Activated naive CD8-positive, alpha-beta T cell (primary cell): Measurements from ENCODE around the gene VSTM2B.

Experiments
- H3K27ac Mint-ChIP-seq: one replicate; pipeline ENCODE4 v1.8.0; 2021; ENCODE audit warnings: mixed read lengths
- H3K27me3 Mint-ChIP-seq: one replicate; pipeline ENCODE4 v1.8.0; 2021; ENCODE audit warnings: mixed read lengths
- H3K36me3 Mint-ChIP-seq: one replicate; pipeline ENCODE4 v1.8.0; 2021; ENCODE audit warnings: mixed read lengths
- H3K4me1 Mint-ChIP-seq: one replicate; pipeline ENCODE4 v1.8.0; 2021; ENCODE audit warnings: low read depth, mixed read lengths
- H3K4me3 Mint-ChIP-seq: one replicate; pipeline ENCODE4 v1.8.0; 2021; ENCODE audit warnings: mild to moderate bottlenecking, mixed read lengths
- H3K9me3 Mint-ChIP-seq: one replicate; pipeline ENCODE4 v1.8.0; 2021; ENCODE audit warnings: low read depth, mixed read lengths

The VSTM2B gene

GRCh38 chr19:29503785-29504184, 22.0 kb upstream of the VSTM2B start:
- H3K27me3 Mint-ChIP-seq: peaks cover 10% of the 10 kb centered on the region
- H3K27ac Mint-ChIP-seq: no peak overlapping the region
- H3K9me3 Mint-ChIP-seq: no peaks in the 10 kb centered on the region

DNA sequence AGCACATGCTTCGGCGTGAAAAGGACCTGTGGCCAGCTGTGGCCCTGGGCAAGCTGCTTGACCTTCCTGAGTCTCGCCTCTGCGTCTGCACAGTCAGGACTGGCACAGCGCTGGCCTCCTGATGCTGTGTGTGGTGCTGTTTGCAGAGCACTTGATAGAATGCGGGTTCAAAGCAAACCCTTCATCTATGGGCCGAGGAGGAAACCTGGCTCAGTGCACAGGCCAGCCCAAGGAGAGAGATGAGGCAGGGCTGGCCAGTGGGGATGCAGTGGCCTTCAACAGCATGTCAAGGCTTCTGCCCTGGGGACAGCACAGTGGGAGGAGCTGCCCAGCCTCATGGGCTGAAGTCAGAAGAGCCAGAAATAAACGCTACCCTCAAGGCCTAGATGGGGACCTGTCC, 21.3 kb upstream of the VSTM2B start:
- H3K36me3 Mint-ChIP-seq: no peaks in the 10 kb centered on the region

More at GRCh38 chr19:29503785-29504184, 22.0 kb upstream of the VSTM2B start:
- Mint-ChIP-seq H3K36me3 (no peaks in the 10 kb centered on the region), H3K4me1 (no peaks in the 10 kb centered on the region), H3K4me3 (no peak overlapping the region)

GRCh38 chr19:29505097-29505824, 20.5 kb upstream of the VSTM2B start:
- Mint-ChIP-seq H3K9me3 (no peaks in the 10 kb centered on the region), H3K27me3 (peaks cover 19% of the 10 kb centered on the region), H3K27ac (no peak overlapping the region), H3K4me3 (no peak overlapping the region), H3K36me3 (no peaks in the 10 kb centered on the region), H3K4me1 (no peaks in the 10 kb centered on the region)

More for the DNA sequence above, 21.3 kb upstream of the VSTM2B start:
- Mint-ChIP-seq H3K9me3 (no peaks in the 10 kb centered on the region), H3K4me3 (no peak overlapping the region), H3K27me3 (peaks cover 14% of the 10 kb centered on the region), H3K4me1 (no peaks in the 10 kb centered on the region), H3K27ac (no peak overlapping the region)

DNA sequence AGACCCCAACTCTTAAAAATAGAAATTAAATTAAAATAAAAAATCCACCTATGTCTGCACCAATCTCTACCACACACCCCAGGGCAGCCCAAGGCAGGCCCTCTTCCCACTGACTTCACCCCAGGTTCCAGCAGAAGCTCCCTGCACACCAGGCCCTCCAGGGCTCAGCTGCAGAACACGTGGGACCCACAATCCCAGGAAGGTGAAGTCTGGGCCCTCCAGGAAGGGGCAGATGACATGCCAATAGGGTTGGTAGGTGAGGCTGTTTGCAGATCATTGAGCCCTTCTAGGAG, 19.2 kb upstream of the VSTM2B start:
- Mint-ChIP-seq H3K4me1 (no peaks in the 10 kb centered on the region), H3K36me3 (no peaks in the 10 kb centered on the region), H3K9me3 (no peaks in the 10 kb centered on the region), H3K4me3 (no peak overlapping the region), H3K27me3 (peaks cover 21% of the 10 kb centered on the region), H3K27ac (no peak overlapping the region)

GRCh38 chr19:29507081-29507860, 18.5 kb upstream of the VSTM2B start:
- Mint-ChIP-seq H3K9me3 (no peaks in the 10 kb centered on the region), H3K36me3 (no peaks in the 10 kb centered on the region), H3K27me3 (peaks cover 21% of the 10 kb centered on the region), H3K27ac (peak overlapping the region; percentile 50), H3K4me1 (no peaks in the 10 kb centered on the region), H3K4me3 (no peak overlapping the region)

DNA sequence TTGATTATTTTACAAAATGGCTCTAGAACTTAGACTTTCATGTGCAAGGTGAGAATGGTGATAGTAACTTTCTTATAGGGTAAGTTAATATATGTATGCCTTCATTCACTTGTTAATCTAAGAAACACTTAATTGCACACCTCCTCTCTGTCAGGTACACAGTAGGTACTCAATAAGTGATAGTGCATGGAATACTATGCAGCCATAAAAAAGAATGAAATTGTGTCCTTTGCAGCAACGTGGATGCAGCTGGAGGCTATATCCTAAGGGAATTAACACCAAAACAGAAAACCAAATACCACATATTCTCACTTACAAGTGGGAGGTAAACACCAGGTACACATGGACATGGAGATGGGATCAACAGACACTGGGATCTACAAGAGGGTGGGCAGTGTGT, 17.6 kb upstream of the VSTM2B start:
- H3K27ac Mint-ChIP-seq: no peak overlapping the region
- no peaks in the 10 kb centered on the region for H3K36me3 Mint-ChIP-seq
- H3K27me3 Mint-ChIP-seq: peaks cover 21% of the 10 kb centered on the region
- no peaks in the 10 kb centered on the region for H3K9me3 Mint-ChIP-seq
- no peak overlapping the region for H3K4me3 Mint-ChIP-seq
- H3K4me1 Mint-ChIP-seq: no peaks in the 10 kb centered on the region

- Mint-ChIP-seq H3K27ac (no peak overlapping the region), H3K9me3 (no peaks in the 10 kb centered on the region), H3K4me1 (no peaks in the 10 kb centered on the region), H3K4me3 (no peak overlapping the region), H3K36me3 (no peaks in the 10 kb centered on the region), H3K27me3 (peaks cover 21% of the 10 kb centered on the region)
These were observed 16.3 kb upstream of the VSTM2B start for GRCh38 chr19:29509456-29509855.

GRCh38 chr19:29510701-29511265, 15.0 kb upstream of the VSTM2B start:
- H3K36me3 Mint-ChIP-seq: no peaks in the 10 kb centered on the region
- H3K27me3 Mint-ChIP-seq: peaks cover 21% of the 10 kb centered on the region
- H3K27ac Mint-ChIP-seq: no peak overlapping the region

GRCh38 chr19:29511768-29512167, 14.0 kb upstream of the VSTM2B start:
- H3K4me1 Mint-ChIP-seq: no peaks in the 10 kb centered on the region
- peaks cover 21% of the 10 kb centered on the region for H3K27me3 Mint-ChIP-seq
- no peaks in the 10 kb centered on the region for H3K9me3 Mint-ChIP-seq
- no peak overlapping the region for H3K27ac Mint-ChIP-seq
- no peak overlapping the region for H3K4me3 Mint-ChIP-seq
- H3K36me3 Mint-ChIP-seq: no peaks in the 10 kb centered on the region

More at GRCh38 chr19:29510701-29511265, 15.0 kb upstream of the VSTM2B start:
- no peaks in the 10 kb centered on the region for H3K4me1 Mint-ChIP-seq
- no peak overlapping the region for H3K4me3 Mint-ChIP-seq
- H3K9me3 Mint-ChIP-seq: no peaks in the 10 kb centered on the region

DNA sequence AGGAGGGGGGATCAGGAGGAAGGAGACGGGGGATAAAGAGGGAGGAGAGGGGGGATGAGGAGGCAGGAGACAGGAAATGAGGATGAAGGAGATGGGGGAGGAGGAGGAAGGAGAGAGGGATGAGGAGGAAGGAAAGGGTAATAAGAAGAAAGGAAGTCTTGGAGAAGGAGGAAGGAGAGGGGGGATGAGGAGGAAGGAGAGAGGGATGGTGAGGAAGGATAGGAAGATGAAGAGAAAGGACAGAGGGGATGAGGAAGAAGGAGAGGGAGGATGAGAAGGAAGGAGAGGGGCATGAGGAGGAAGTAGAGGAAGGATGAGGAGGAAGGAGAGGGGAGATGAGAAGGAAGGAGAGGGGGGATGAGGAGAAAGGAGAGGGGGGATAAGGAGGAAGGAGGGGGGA, 13.0 kb upstream of the VSTM2B start:
- H3K4me1 Mint-ChIP-seq: no peaks in the 10 kb centered on the region
- H3K36me3 Mint-ChIP-seq: no peaks in the 10 kb centered on the region
- peaks cover 19% of the 10 kb centered on the region for H3K27me3 Mint-ChIP-seq
- H3K9me3 Mint-ChIP-seq: no peaks in the 10 kb centered on the region
- no peak overlapping the region for H3K27ac Mint-ChIP-seq
- H3K4me3 Mint-ChIP-seq: no peak overlapping the region

DNA sequence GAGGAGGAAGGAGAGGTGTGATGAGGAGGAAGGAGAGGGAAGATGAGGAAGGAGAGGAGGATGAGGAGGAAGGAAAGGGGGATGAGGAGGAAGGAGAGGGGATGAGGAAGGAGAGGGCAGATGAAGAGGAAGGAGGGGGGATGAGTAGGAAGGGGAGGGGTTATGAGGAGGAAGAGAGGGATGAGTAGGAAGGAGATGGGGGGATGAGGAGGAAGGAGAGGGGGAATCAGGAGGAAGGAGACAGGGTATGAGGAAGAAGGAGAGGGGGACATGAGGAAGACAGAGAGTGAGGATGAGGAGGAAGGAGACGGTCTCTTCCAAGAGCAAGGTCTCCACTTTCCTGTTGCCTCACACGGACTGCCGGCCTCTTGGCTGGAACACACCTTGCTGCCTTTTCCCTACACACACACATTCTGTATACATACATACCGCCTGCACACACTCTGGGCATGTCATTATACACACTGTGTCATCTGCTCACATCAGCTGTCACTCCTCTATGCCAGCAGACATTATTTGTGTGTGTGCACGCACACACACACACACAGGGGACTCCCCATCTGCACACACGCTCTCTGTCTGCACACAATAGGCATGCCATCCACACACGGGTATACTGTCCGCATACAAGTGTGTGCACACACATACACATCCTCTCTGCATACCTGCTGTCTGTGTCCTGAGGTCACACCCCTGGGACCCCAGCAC, 11.1 kb upstream of the VSTM2B start:
- Mint-ChIP-seq H3K27me3 (peaks cover 6% of the 10 kb centered on the region), H3K4me1 (no peaks in the 10 kb centered on the region), H3K27ac (no peak overlapping the region), H3K4me3 (no peak overlapping the region), H3K36me3 (no peaks in the 10 kb centered on the region), H3K9me3 (no peaks in the 10 kb centered on the region)

- no peak overlapping the region for H3K4me3 Mint-ChIP-seq
- H3K27ac Mint-ChIP-seq: no peak overlapping the region
These were observed 10.6 kb upstream of the VSTM2B start for GRCh38 chr19:29515233-29515619.

GRCh38 chr19:29515706-29516357, 10.0 kb upstream of the VSTM2B start:
- Mint-ChIP-seq H3K27me3 (peaks cover 6% of the 10 kb centered on the region), H3K4me1 (no peaks in the 10 kb centered on the region), H3K4me3 (no peak overlapping the region), H3K9me3 (no peaks in the 10 kb centered on the region), H3K27ac (no peak overlapping the region), H3K36me3 (no peaks in the 10 kb centered on the region)

More at GRCh38 chr19:29515233-29515619, 10.6 kb upstream of the VSTM2B start:
- H3K9me3 Mint-ChIP-seq: no peaks in the 10 kb centered on the region
- H3K27me3 Mint-ChIP-seq: peaks cover 5% of the 10 kb centered on the region
- H3K4me1 Mint-ChIP-seq: no peaks in the 10 kb centered on the region
- H3K36me3 Mint-ChIP-seq: no peaks in the 10 kb centered on the region

GRCh38 chr19:29516358-29516725, 9.5 kb upstream of the VSTM2B start:
- H3K36me3 Mint-ChIP-seq: no peaks in the 10 kb centered on the region
- peaks cover 6% of the 10 kb centered on the region for H3K27me3 Mint-ChIP-seq
- H3K4me3 Mint-ChIP-seq: no peak overlapping the region
- no peaks in the 10 kb centered on the region for H3K9me3 Mint-ChIP-seq
- H3K4me1 Mint-ChIP-seq: no peaks in the 10 kb centered on the region
- no peak overlapping the region for H3K27ac Mint-ChIP-seq
